ENCODE data around the gene RABL2B.
A peak's percentile ranks its signal among the peaks of the same experiment; 100 is the strongest.

Gene RABL2B

GRCh38 chr22:50721257-50721844, 62.1 kb downstream of the RABL2B start:
- Mint-ChIP-seq H3K36me3 (ENCODE audit: low read depth) (peaks cover 59% of the 10 kb centered on the region), H3K27ac (no peak overlapping the region), H3K4me3 (no peak overlapping the region), H3K27me3 (ENCODE audit: low read depth, poor library complexity) (peaks cover 59% of the 10 kb centered on the region), H3K4me1 (peaks cover 39% of the 10 kb centered on the region), H3K9me3 (no peaks in the 10 kb centered on the region)
- no peak for TF ChIP-seq CTCF (IDR thresholded peaks at IDR 0.05)
- no peak for DNase-seq

GRCh38 chr22:50720301-50721256, 62.9 kb downstream of the RABL2B start:
- Mint-ChIP-seq H3K9me3 (no peaks in the 10 kb centered on the region), H3K4me1 (peaks cover 41% of the 10 kb centered on the region), H3K4me3 (no peak overlapping the region), H3K27ac (no peak overlapping the region), H3K27me3 (ENCODE audit: low read depth, poor library complexity) (peaks cover 64% of the 10 kb centered on the region), H3K36me3 (ENCODE audit: low read depth) (peaks cover 62% of the 10 kb centered on the region)
- TF ChIP-seq CTCF (IDR thresholded peaks at IDR 0.05): no peak
- peak; percentile 66 for DNase-seq

GRCh38 chr22:50719814-50720300, 63.6 kb downstream of the RABL2B start:
- no peak for DNase-seq
- peaks cover 60% of the 10 kb centered on the region for H3K27me3 Mint-ChIP-seq (ENCODE audit: low read depth, poor library complexity)
- H3K9me3 Mint-ChIP-seq: no peaks in the 10 kb centered on the region
- H3K27ac Mint-ChIP-seq: no peak overlapping the region
- peak overlapping the region; percentile 38 for H3K4me3 Mint-ChIP-seq
- peaks cover 34% of the 10 kb centered on the region for H3K4me1 Mint-ChIP-seq
- H3K36me3 Mint-ChIP-seq (ENCODE audit: low read depth): peaks cover 58% of the 10 kb centered on the region
- no peak for TF ChIP-seq CTCF (IDR thresholded peaks at IDR 0.05)

- no peaks in the 10 kb centered on the region for H3K9me3 Mint-ChIP-seq
- peaks cover 59% of the 10 kb centered on the region for H3K27me3 Mint-ChIP-seq (ENCODE audit: low read depth, poor library complexity)
Observed at GRCh38 chr22:50718352-50718709, 65.1 kb downstream of the RABL2B start.

GRCh38 chr22:50717709-50718351, 65.6 kb downstream of the RABL2B start:
- H3K27me3 Mint-ChIP-seq (ENCODE audit: low read depth, poor library complexity): peaks cover 54% of the 10 kb centered on the region
- DNase-seq: no peak
- no peak overlapping the region for H3K27ac Mint-ChIP-seq

More at GRCh38 chr22:50718352-50718709, 65.1 kb downstream of the RABL2B start:
- DNase-seq: no peak
- H3K27ac Mint-ChIP-seq: no peak overlapping the region
- H3K4me1 Mint-ChIP-seq: peaks cover 19% of the 10 kb centered on the region
- no peak overlapping the region for H3K4me3 Mint-ChIP-seq
- no peak for TF ChIP-seq CTCF (IDR thresholded peaks at IDR 0.05)
- peaks cover 46% of the 10 kb centered on the region for H3K36me3 Mint-ChIP-seq (ENCODE audit: low read depth)

More at GRCh38 chr22:50717709-50718351, 65.6 kb downstream of the RABL2B start:
- H3K4me3 Mint-ChIP-seq: no peak overlapping the region
- TF ChIP-seq CTCF (IDR thresholded peaks at IDR 0.05): no peak
- no peaks in the 10 kb centered on the region for H3K9me3 Mint-ChIP-seq
- peaks cover 14% of the 10 kb centered on the region for H3K4me1 Mint-ChIP-seq
- peaks cover 41% of the 10 kb centered on the region for H3K36me3 Mint-ChIP-seq (ENCODE audit: low read depth)

All from nephron progenitor cell (in vitro differentiated cells).